ENCODE results near the gene SMAP2. TPM values are rescaled to one million over a fixed set of nuclear protein-coding genes. Genes with fewer than 3 reads are reported as not detected.

SMAP2 gene
- total and polyA plus RNA-seq, 2 donors (not counting 3 experiments of a cell fraction or from before 2014, with no cell fraction given), result 8.0 to 11.1 TPM

GRCh38 chr1:40377512-40377911, 4.0 kb downstream of the SMAP2 start:
- dilution Hi-C loops (cut with MboI; ENCODE audit: extremely low pct_ligation_motif_present, low sequenced_read_pairs), result no loop called here
- CTCF ChIA-PET, result interaction anchor here (1.1 to 1.7 kb wide), 2 partner anchors 27 to 39 kb away, joined by 5 read pairs; no protein-coding TSS in a partner anchor

GRCh38 chr1:40379785-40380452, 6.4 kb downstream of the SMAP2 start:
- H3K4me1 ChIP-seq (ENCODE audit: control insufficient read depth, extremely low read depth, insufficient read depth, low read length), result peaks cover 2% of the 10 kb centered on the region
- intact Hi-C loops (cut with micrococcal nuclease), result no loop called here
- DNase-seq (ENCODE audit: low read depth, low spot score) (peak; percentile 28), FAIRE-seq (peak; percentile 56)
- no peaks in the 10 kb centered on the region for H3K9me3 ChIP-seq (replicated peaks; ENCODE audit: control insufficient read depth, insufficient read depth, low read length)
- no peaks in the 10 kb centered on the region for H3K9me1 ChIP-seq (replicated peaks; ENCODE audit: control insufficient read depth, extremely low read depth, insufficient read depth, low read length)
- no peak overlapping the region for H3K4me2 ChIP-seq (ENCODE audit: insufficient read depth, low read length)
- H2AFZ ChIP-seq (ENCODE audit: low read depth, low read length), result no peak overlapping the region
- H3K27me3 ChIP-seq (ENCODE audit: control insufficient read depth in 2 of 2, insufficient read depth in 2 of 2, low read length in 2 of 2), result no peaks in the 10 kb centered on the region
- TF ChIP-seq EZH2 (IDR thresholded peaks at IDR 0.05; ENCODE audit: borderline replicate concordance, low read depth, low read length, severe bottlenecking), result no peak
- no peak for TF ChIP-seq MAX (IDR thresholded peaks at IDR 0.05; ENCODE audit: insufficient read depth, insufficient read length)
- no peak for TF ChIP-seq MYC (IDR thresholded peaks at IDR 0.05; ENCODE audit: low read depth, low read length)
- no peak for TF ChIP-seq JUN (IDR thresholded peaks at IDR 0.05; ENCODE audit: borderline replicate concordance, insufficient read depth, insufficient read length, low read depth)
- TF ChIP-seq POLR2A (IDR thresholded peaks at IDR 0.05; ENCODE audit: low read depth, low read length), result no peak
- peak; percentile 17 for TF ChIP-seq FOS (IDR thresholded peaks at IDR 0.05; ENCODE audit: borderline replicate concordance, insufficient read depth, low read length)
- ChIA-PET CTCF (interaction anchor here (0.6 to 1.6 kb wide), 3 partner anchors 25 to 75 kb away, joined by 3 to 5 read pairs (median 3); no protein-coding TSS in a partner anchor), POLR2A (interaction anchor here (0.7 kb wide), 1 partner anchor 152 kb away, joined by 4 read pairs; no protein-coding TSS in a partner anchor)
- H3K79me2 ChIP-seq (ENCODE audit: control insufficient read depth, insufficient read depth, low read length), result peaks cover 2% of the 10 kb centered on the region
- BruUV-seq (replicated peaks), result no TSS peak
- no peak overlapping the region for H3K27ac ChIP-seq (ENCODE audit: insufficient read depth, low read depth, low read length)
- dilution Hi-C loops (cut with MboI; ENCODE audit: extremely low pct_ligation_motif_present, low sequenced_read_pairs), result no loop called here
- no peaks in the 10 kb centered on the region for H4K20me1 ChIP-seq (replicated peaks; ENCODE audit: control insufficient read depth, extremely low read depth, insufficient read depth, low read length)
- H3K36me3 ChIP-seq (ENCODE audit: control insufficient read depth in 2 of 2, extremely low read depth in 1 of 2, insufficient read depth in 2 of 2, low read length in 2 of 2), result no peaks in the 10 kb centered on the region
- no peak overlapping the region for H3K4me3 ChIP-seq (replicated peaks in 1 of 3; ENCODE audit: insufficient read depth in 1 of 3, low read depth in 1 of 3, low read length in 3 of 3)
- no peak overlapping the region for H3K9ac ChIP-seq (replicated peaks; ENCODE audit: extremely low read depth, insufficient read depth, low read length)

More at GRCh38 chr1:40377512-40377911, 4.0 kb downstream of the SMAP2 start:
- Histone ChIP-seq H3K9me3 (replicated peaks; ENCODE audit: control insufficient read depth, insufficient read depth, low read length) (no peaks in the 10 kb centered on the region), H4K20me1 (replicated peaks; ENCODE audit: control insufficient read depth, extremely low read depth, insufficient read depth, low read length) (no peaks in the 10 kb centered on the region), H3K27ac (ENCODE audit: insufficient read depth, low read depth, low read length) (no peak overlapping the region), H3K9me1 (replicated peaks; ENCODE audit: control insufficient read depth, extremely low read depth, insufficient read depth, low read length) (no peaks in the 10 kb centered on the region), H3K27me3 (ENCODE audit: control insufficient read depth in 2 of 2, insufficient read depth in 2 of 2, low read length in 2 of 2) (no peaks in the 10 kb centered on the region), H3K4me3 (replicated peaks in 1 of 3; ENCODE audit: insufficient read depth in 1 of 3, low read depth in 1 of 3, low read length in 3 of 3) (no peak overlapping the region), H2AFZ (ENCODE audit: low read depth, low read length) (no peak overlapping the region), H3K36me3 (ENCODE audit: control insufficient read depth in 2 of 2, extremely low read depth in 1 of 2, insufficient read depth in 2 of 2, low read length in 2 of 2) (no peaks in the 10 kb centered on the region), H3K9ac (replicated peaks; ENCODE audit: extremely low read depth, insufficient read depth, low read length) (no peak overlapping the region), H3K4me1 (ENCODE audit: control insufficient read depth, extremely low read depth, insufficient read depth, low read length) (peaks cover 7% of the 10 kb centered on the region), H3K79me2 (ENCODE audit: control insufficient read depth, insufficient read depth, low read length) (peaks cover 6% of the 10 kb centered on the region), H3K4me2 (ENCODE audit: insufficient read depth, low read length) (no peak overlapping the region)
- TF ChIP-seq EZH2 (IDR thresholded peaks at IDR 0.05; ENCODE audit: borderline replicate concordance, low read depth, low read length, severe bottlenecking), result no peak
- TF ChIP-seq GATA2 (IDR thresholded peaks at IDR 0.05; ENCODE audit: insufficient read depth, insufficient read length, low read depth, low read length), result no peak
- POLR2A ChIA-PET, result no interaction called here
- DNase-seq (ENCODE audit: low read depth, low spot score) (no peak), FAIRE-seq (no peak)
- no TSS peak for BruUV-seq (replicated peaks)
- intact Hi-C loops (cut with micrococcal nuclease), result no loop called here
